IPS-18c (cell line): ENCODE data around the gene UBE2Q2.
A peak's percentile ranks its signal among the peaks of the same experiment; 100 is the strongest.
"Not testable (repeated sequence)": the region's sequence is repeated elsewhere in the genome, so short reads cannot be mapped to it uniquely, and the experiment has no call there.

ENCODE experiments used
- H3K4me3 ChIP-seq: 2 replicates; pipeline ENCODE4 v1.7.0; 2013; ENCODE audit warnings: low read depth, mild to moderate bottlenecking, low read length, moderate library complexity; ENCODE audit not compliant: insufficient read depth
- H3K9me3 ChIP-seq: one replicate; pipeline ENCODE4 v1.6.1; 2013; ENCODE audit warnings: mild to moderate bottlenecking, low read length, moderate library complexity; ENCODE audit not compliant: control insufficient read depth, insufficient read depth

The UBE2Q2 gene

DNA sequence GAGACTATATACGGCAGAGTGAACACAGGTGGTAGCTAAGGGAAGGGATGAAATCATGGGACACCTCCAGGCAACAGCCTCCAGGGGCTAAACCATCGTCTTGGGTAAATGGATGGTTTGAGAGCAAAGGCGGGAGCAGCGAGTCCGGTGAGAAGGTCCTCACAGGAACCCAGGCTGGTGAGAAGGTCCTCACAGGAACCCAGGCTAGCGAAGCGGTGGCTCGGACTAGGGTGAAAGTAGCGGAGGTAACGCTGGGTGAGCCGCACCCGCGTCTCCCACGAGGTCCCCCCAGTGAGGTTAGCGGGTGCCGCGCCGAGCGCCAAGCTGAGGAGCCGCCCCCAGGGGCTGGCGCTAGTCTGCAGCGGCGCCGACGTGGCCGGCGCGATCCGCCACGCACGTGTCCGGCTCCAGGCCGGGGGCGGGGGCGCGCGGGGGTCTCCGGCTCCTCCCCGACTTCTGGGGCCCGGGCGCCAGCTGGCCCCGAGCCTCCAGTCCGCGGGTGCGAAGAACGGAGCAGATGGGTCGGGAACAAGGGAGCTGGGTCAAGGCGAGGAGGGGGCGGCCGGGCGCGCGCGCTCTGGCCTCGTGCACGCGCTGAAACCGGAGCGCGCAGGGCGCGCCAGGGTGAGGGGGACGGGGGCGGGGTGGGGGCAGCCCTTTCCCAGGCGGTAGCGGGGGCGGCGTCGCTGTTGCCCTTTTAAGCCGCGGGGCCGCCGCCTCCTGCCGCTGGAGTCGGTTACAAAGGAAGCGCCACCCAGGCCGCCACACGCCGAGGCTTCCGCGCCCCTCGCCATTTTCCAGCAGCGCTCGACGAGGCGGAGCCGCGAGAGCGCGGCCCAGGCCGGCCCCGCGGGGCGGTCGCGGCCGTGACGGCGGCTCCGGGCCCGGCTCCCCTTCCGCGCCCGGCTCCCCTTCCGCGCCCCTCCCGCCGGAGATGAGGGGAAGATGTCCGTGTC lies at the start of gene UBE2Q2:
Gene UBE2Q2, plus strand, starts transcription at position 726 of the 956 bp plus-strand sequence. Its CDS starts 220 bp downstream, at position 946.
- H3K4me3 ChIP-seq, result peak within 1 kb of the TSS; percentile 91
- peaks cover 4% of the 10 kb centered on the region for H3K9me3 ChIP-seq

GRCh38 chr15:75796321-75796720 lies 46.9 kb upstream of the UBE2Q2 start:
- H3K4me3 ChIP-seq, result no peak overlapping the region
- no peaks in the 10 kb centered on the region for H3K9me3 ChIP-seq

DNA sequence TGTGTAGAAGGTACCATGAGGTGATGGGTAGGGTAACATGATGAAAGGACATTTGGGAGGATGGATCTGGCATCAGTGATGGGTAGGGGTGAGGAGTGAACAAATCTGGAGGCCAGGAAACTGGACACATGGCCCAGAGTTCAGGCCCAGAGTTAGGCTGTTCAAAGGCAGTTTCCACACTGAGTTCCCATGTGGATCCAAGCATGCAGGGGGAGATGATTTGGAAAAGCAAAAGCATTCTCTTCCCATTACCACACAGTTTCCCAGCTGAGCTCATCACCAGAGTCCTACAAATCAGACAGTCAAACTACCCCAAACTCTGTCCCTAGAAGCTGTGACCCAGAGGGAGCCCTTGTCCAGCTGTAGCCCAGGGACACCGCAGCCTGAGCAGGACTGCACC lies 46.1 kb upstream of the UBE2Q2 start:
- not testable (repeated sequence) for H3K4me3 ChIP-seq, H3K9me3 ChIP-seq

DNA sequence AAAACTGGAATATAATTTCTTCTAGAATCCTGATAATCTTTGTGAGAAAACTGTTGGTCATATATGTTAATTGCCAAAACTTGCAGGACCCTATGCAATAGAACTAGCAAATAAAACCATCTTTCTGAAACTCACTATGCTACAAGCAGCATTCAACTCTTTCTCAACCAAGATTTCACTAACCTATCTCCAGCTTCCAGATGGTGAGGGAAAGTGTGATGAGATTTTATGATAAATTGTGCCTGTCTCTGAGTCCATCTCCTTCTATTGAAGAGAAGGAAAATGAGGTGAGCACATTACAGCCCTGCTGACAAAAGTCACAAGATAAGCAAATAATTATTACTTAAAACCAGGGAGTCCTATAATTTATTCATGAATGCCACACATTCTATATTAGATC lies 44.1 kb upstream of the UBE2Q2 start:
- no peak overlapping the region for H3K4me3 ChIP-seq
- H3K9me3 ChIP-seq, result no peaks in the 10 kb centered on the region

- H3K9me3 ChIP-seq, H3K4me3 ChIP-seq: not testable (repeated sequence)
Measured at GRCh38 chr15:75800409-75800808, 42.8 kb upstream of the UBE2Q2 start.

GRCh38 chr15:75801859-75802593 lies 41.2 kb upstream of the UBE2Q2 start:
- H3K4me3 ChIP-seq, result peak overlapping the region; percentile 32
- no peaks in the 10 kb centered on the region for H3K9me3 ChIP-seq

DNA sequence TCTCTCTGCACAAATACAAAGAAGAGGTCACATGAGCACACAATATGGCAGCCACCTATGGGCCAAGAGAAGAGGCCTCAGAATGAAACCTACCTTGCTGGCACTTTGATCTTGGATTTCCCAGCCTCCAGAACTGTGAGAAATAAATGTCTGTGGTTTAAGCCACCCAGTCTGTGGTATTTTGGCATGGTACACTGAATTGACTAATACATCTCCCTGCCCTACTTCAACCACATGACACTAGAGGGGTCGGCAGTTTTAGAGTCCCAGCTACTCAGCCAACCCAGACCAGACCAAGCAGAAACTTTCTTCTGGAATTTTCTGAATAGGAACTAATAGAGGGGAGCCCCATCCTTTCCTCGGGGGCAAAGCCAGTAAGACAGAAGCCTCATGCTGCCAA lies 35.8 kb upstream of the UBE2Q2 start:
- not testable (repeated sequence) for H3K4me3 ChIP-seq, H3K9me3 ChIP-seq

- H3K9me3 ChIP-seq, H3K4me3 ChIP-seq: not testable (repeated sequence)
Measured at GRCh38 chr15:75808009-75808408, 35.2 kb upstream of the UBE2Q2 start.

DNA sequence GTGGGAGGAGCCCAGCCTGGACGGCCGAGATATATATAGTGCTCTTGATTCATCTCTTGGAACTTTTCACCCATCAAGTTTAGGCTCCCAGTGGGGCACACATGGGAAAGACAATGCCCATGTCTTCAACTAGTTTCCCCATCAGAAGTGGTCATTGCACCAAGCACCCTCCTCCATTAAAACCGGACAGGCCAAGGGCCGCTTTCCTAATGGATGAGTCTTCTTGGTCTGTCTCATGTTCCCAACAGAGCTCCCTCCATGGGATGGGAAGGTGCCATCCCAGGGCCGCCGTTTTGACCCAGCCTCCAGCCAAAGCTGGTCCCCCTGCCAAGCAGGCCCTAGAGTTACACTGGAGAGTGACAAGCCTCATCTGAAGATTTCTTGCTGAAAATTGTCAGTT lies 34.7 kb upstream of the UBE2Q2 start:
- Histone ChIP-seq H3K4me3 (no peak overlapping the region), H3K9me3 (no peaks in the 10 kb centered on the region)

DNA sequence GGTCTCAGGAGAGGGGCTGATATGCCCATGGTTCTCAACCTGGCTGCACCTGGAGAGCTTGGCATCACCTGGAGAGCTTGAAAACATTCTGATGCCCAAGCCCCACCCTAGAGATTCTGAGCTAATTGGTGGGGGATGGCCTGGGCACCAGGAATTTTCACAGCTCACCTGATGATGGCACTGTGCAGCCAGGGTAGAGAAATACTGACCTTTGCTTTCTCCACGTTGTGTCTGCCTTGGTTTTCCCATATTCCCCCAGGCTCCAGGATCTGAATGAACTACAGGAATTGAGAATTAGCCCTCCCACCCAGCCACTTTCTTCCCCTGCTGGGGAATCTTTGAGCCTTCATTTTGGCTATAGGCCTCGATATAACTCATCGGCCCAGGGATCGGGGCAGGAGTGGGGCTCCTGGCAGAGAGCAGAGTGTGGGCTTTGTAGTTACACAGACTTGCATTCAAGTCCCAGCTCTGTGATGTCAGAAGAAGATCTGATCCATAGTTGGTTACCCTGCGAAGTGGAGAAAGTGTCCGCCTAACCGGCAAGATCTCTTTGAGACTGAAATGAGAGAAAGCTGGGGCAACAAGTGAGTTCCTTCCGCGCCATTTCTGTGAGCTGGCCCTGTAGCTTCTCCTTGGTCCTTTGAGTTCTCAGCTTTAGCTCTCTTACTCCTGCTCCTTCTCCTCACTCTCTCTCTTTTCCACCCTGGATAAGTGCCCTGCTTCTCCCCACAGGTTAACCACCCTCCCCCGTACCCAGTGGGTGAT lies 33.1 kb upstream of the UBE2Q2 start:
- Histone ChIP-seq H3K4me3 (no peak overlapping the region), H3K9me3 (no peaks in the 10 kb centered on the region)

GRCh38 chr15:75810874-75811498 lies 32.3 kb upstream of the UBE2Q2 start:
- Histone ChIP-seq H3K9me3 (no peaks in the 10 kb centered on the region), H3K4me3 (no peak overlapping the region)

DNA sequence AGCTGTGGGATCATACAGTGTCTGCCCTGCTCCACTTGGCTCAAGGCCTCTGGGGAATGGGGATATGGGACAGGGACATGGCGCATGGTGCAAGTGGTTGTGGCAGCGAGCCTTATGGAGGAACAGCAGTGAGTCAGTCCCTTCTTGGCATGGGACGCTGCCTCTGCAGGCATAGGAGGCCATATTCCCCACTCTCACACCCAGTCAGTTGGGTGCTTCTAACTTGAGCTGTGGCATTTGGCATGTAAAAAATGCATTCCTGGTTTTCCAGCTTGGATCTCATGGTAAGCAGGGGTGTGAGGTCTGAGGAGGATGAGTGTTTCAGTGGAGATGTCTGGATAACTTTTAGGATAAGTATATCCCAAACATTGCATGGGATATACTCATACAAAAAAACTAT lies 31.6 kb upstream of the UBE2Q2 start:
- Histone ChIP-seq H3K9me3 (no peaks in the 10 kb centered on the region), H3K4me3 (no peak overlapping the region)

DNA sequence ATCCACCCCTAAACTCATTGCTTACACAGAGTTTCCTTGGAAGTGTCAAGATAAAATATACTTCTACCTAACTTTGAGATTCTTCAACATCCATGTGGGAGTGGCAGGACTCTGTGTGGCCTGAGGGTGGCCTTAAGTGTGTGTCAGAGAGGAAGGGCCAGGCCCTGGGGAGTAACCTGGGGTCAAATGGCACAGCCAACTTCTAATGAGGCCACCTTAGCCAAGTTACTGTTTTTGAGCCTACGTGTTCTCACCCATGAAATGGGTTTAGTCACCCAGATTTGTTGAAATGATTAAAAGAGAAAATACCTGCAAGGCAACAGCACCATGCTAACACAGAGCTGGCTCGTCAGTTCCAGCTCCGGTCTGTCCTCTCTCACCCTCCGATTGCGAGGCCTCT lies 28.5 kb upstream of the UBE2Q2 start:
- Histone ChIP-seq H3K4me3 (no peak overlapping the region), H3K9me3 (no peaks in the 10 kb centered on the region)

- H3K9me3 ChIP-seq, result no peaks in the 10 kb centered on the region
- no peak overlapping the region for H3K4me3 ChIP-seq
Measured at GRCh38 chr15:75815811-75816719, 27.2 kb upstream of the UBE2Q2 start.

DNA sequence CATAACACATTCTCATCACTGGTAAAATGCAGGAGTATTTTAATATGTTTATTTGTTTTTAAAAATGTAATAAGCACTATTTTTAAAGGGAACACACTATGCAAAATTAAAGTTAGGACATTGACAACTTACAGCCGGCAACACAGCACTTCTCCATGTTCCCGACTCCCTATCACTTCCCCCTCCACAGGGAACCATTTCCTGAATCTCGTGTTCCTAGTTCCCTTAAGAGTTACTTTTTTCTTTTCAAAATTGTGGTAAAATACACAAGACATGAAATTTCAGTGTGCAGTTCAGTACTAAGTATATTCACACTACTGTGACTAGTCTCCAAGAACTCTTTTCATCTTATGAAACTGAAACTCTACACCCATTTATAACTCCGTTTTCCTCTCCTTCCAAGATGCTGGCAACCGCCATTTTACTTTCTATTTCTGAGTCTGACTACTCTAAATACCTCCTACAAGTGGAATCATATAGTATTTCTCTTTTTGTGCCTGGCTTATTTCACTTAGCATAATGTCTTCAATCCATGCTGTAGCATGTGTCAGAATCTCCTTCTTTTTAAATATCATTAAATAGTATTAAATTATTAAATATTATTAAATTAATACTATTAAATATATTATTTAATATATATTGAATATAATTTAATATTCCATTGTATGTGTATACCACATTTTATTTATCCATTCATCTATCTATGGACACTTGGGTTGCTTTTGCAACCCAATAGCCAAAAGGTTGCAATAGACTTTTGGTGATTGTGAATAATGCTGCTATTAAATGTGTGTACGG lies 25.9 kb upstream of the UBE2Q2 start:
- H3K4me3 ChIP-seq, result no peak overlapping the region
- no peaks in the 10 kb centered on the region for H3K9me3 ChIP-seq

DNA sequence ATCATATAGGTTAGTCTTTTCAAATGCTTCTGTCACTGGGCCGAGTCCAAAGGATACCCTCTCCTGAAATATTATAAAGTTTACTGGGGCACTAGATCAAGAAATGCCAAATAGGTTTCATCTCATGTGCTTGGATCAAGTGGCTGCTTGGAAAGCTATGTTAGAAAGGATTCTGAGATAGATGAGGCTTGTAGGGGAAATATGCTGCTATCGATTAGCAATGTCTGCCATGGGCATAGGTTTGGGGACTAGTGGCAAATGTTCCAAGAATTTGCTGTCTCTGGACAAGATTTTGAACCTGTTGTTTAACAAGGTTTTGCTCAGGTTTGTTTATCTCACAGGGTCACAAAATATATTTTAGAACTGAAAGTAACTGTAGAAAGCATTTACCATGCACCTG lies 23.0 kb upstream of the UBE2Q2 start:
- Histone ChIP-seq H3K4me3 (no peak overlapping the region), H3K9me3 (no peaks in the 10 kb centered on the region)
